Activated CD4-positive, alpha-beta T cell treated with anti-CD3 and anti-CD28 coated beads, Interleukin-2, Interleukin-4, amounts not matched to agents 100 ng/mL and 50 ng/mL, durations not matched to agents 16 hours and 8 hours (primary cell): Measurements from ENCODE around the gene RTN4RL1.
"Not testable (repeated sequence)": the region's sequence is repeated elsewhere in the genome, so short reads cannot be mapped to it uniquely, and the experiment has no call there.

ENCODE experiments used
- DNase-seq: peaks from one replicate; pipeline ENCODE4 v3.0.0-alpha.2; 2020; ENCODE audit warnings: low spot score

The RTN4RL1 gene

GRCh38 chr17:2003525-2003924 lies 21.6 kb downstream of the RTN4RL1 start:
- no peak for DNase-seq

GRCh38 chr17:2002767-2003329 lies 22.3 kb downstream of the RTN4RL1 start:
- no peak for DNase-seq

GRCh38 chr17:1999557-2000251 lies 25.4 kb downstream of the RTN4RL1 start:
- no peak for DNase-seq

- DNase-seq = no peak
Observed at GRCh38 chr17:1997927-1998742, 27.0 kb downstream of the RTN4RL1 start.

GRCh38 chr17:1997289-1997926 lies 27.7 kb downstream of the RTN4RL1 start:
- no peak for DNase-seq

GRCh38 chr17:1996800-1997288 lies 28.3 kb downstream of the RTN4RL1 start:
- no peak for DNase-seq

- DNase-seq = no peak
Observed at GRCh38 chr17:1995907-1996799, 29.0 kb downstream of the RTN4RL1 start.

GRCh38 chr17:1995321-1995892 lies 29.7 kb downstream of the RTN4RL1 start:
- no peak for DNase-seq

GRCh38 chr17:1994707-1995106 lies 30.4 kb downstream of the RTN4RL1 start:
- no peak for DNase-seq

GRCh38 chr17:1992541-1992940 lies 32.6 kb downstream of the RTN4RL1 start:
- DNase-seq = no peak

GRCh38 chr17:1989135-1989534 lies 36.0 kb downstream of the RTN4RL1 start:
- DNase-seq = no peak

GRCh38 chr17:1986783-1987451 lies 38.2 kb downstream of the RTN4RL1 start:
- DNase-seq = no peak

GRCh38 chr17:1985686-1986085 lies 39.4 kb downstream of the RTN4RL1 start:
- no peak for DNase-seq

- no peak for DNase-seq
Observed at GRCh38 chr17:1985093-1985492, 40.0 kb downstream of the RTN4RL1 start.

GRCh38 chr17:1982793-1983366 lies 42.3 kb downstream of the RTN4RL1 start:
- not testable (repeated sequence) for DNase-seq

- no peak for DNase-seq
Observed at GRCh38 chr17:1980665-1981250, 44.4 kb downstream of the RTN4RL1 start.

GRCh38 chr17:1979182-1979985 lies 45.8 kb downstream of the RTN4RL1 start:
- no peak for DNase-seq

- DNase-seq = no peak
Observed at GRCh38 chr17:1978396-1978949, 46.7 kb downstream of the RTN4RL1 start.
